ENCODE results near the gene KCNG4. TPM values are rescaled to one million over a fixed set of nuclear protein-coding genes. Genes with fewer than 3 reads are reported as not detected.

KCNG4 gene
- total and polyA plus RNA-seq, 2 experiments from 2014 or later = 0.07 TPM; not detected in 1

- Histone ChIP-seq H3K27ac (ENCODE audit: low read depth) (no peak overlapping the region), H3K4me1 (ENCODE audit: insufficient read depth) (no peaks in the 10 kb centered on the region), H4K20me1 (replicated peaks; ENCODE audit: insufficient read depth) (no peaks in the 10 kb centered on the region), H3K27me3 (ENCODE audit: insufficient read depth) (no peaks in the 10 kb centered on the region), H3K9me2 (ENCODE audit: insufficient read depth) (no peaks in the 10 kb centered on the region), H3F3A (replicated peaks; ENCODE audit: low read depth) (no peaks in the 10 kb centered on the region), H3K4me3 (no peak overlapping the region), H2AFZ (no peak overlapping the region), H3K4me2 (no peak overlapping the region), H3K36me3 (ENCODE audit: insufficient read depth) (no peaks in the 10 kb centered on the region; the same call in 1 of the 2 replicates), H3K79me2 (replicated peaks; ENCODE audit: insufficient read depth) (no peaks in the 10 kb centered on the region)
- Mint-ChIP-seq H3K36me3 (ENCODE audit: low read depth) (no peaks in the 10 kb centered on the region; the same call in 2 of the 3 replicates), H3K4me1 (peaks cover 9% of the 10 kb centered on the region), H3K27ac (no peak overlapping the region), H3K9me3 (0 out of 3 replicates have a peak, but pooled peaks cover 4% of the 10 kb centered on the region), H3K27me3 (ENCODE audit: insufficient read depth, low read depth, poor library complexity) (peaks cover 10% of the 10 kb centered on the region), H3K4me3 (no peak overlapping the region)
- ATAC-seq (no peak), DNase-seq (ENCODE audit: low spot score) (no peak)
- no peak for TF ChIP-seq JUNB (IDR thresholded peaks at IDR 0.05; ENCODE audit: unreplicated experiment)
- no peak for TF ChIP-seq EZH2 (IDR thresholded peaks at IDR 0.05; ENCODE audit: low read depth, unreplicated experiment)
- no peak for TF ChIP-seq CREB1 (CRISPR knock-in tag; IDR thresholded peaks at IDR 0.05; ENCODE audit: low read depth)
- TF ChIP-seq CTCF (conservative IDR thresholded peaks at IDR 0.05; ENCODE audit: low read depth in 2 of 2) = no peak
- TF ChIP-seq ZNF462 (CRISPR knock-in tag; IDR thresholded peaks at IDR 0.05) = no peak
- no peak for TF ChIP-seq ETS1 (IDR thresholded peaks at IDR 0.05)
- no peak for TF ChIP-seq NANOG (IDR thresholded peaks at IDR 0.05; ENCODE audit: borderline replicate concordance)
Observed at GRCh38 chr16:84253173-84253572, 13.4 kb upstream of the KCNG4 start.

Data from GM23338 (cell line).